ENCODE results near the gene ADH6. TPM values are rescaled to one million over a fixed set of nuclear protein-coding genes. Genes with fewer than 3 reads are reported as not detected.

The ADH6 gene
- total RNA-seq, 1 experiment from 2014 or later: not detected

DNA sequence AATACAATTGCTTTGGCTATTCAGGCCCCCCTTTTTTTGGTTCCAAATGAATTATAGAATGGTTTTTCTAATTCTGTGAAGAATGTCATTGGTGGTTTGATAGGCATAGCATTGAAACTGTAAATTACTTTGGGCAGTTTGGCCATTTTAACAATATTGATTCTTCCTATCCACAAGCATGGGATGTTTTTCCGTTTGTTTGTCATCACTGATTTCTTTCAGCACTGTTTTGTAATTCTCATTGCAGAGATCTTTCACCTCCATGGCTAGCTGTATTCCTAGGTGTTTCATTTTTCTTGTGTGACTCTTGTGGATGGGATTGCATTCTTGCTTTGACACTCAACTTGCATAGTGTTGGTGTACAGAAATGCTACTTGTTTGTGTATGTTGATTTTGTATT is 33.0 kb downstream of the ADH6 start:
- Histone ChIP-seq H2AFZ (ENCODE audit: low read length) (no peak overlapping the region), H4K91ac (ENCODE audit: insufficient read length, low read depth, low read length) (no peak overlapping the region), H3K4me1 (ENCODE audit: insufficient read depth, low read length) (no peaks in the 10 kb centered on the region), H2BK120ac (ENCODE audit: low read depth, low read length, poor library complexity, severe bottlenecking) (no peak overlapping the region), H4K5ac (ENCODE audit: insufficient read length, low read depth, low read length) (no peak overlapping the region), H2BK20ac (ENCODE audit: low read depth, low read length, poor library complexity, severe bottlenecking) (no peak overlapping the region), H3K27ac (ENCODE audit: insufficient read length, low read depth, low read length) (no peak overlapping the region), H2BK12ac (ENCODE audit: insufficient read length, low read depth, low read length) (no peak overlapping the region), H3K4ac (ENCODE audit: low read depth, low read length) (no peak overlapping the region), H3T11ph (ENCODE audit: low read length) (no peak overlapping the region), H3K4me2 (ENCODE audit: insufficient read depth, insufficient read length, low read length) (no peak overlapping the region), H4K8ac (replicated peaks; ENCODE audit: insufficient read length, low read depth, low read length) (no peak overlapping the region), H3K9ac (ENCODE audit: extremely low read depth, insufficient read length, low read length) (no peak overlapping the region), H3K56ac (ENCODE audit: insufficient read length, low read depth, low read length) (no peak overlapping the region), H2AK5ac (ENCODE audit: insufficient read length, low read length) (no peak overlapping the region), H3K27me3 (ENCODE audit: insufficient read depth, low read length) (no peaks in the 10 kb centered on the region), H3K79me2 (ENCODE audit: insufficient read depth, low read length) (no peaks in the 10 kb centered on the region), H3K9me3 (ENCODE audit: control insufficient read depth, low read depth, low read length) (no peaks in the 10 kb centered on the region), H3K23ac (ENCODE audit: insufficient read length, low read depth, low read length) (no peak overlapping the region), H2BK5ac (ENCODE audit: insufficient read length, low read length) (no peak overlapping the region), H3K79me1 (ENCODE audit: insufficient read depth, low read depth, low read length, poor library complexity, severe bottlenecking) (no peaks in the 10 kb centered on the region), H4K20me1 (ENCODE audit: control insufficient read depth, insufficient read depth, insufficient read length) (no peaks in the 10 kb centered on the region), H3K23me2 (ENCODE audit: insufficient read length, low read depth, low read length, poor library complexity, severe bottlenecking) (no peaks in the 10 kb centered on the region), H3K14ac (ENCODE audit: insufficient read depth, low read length) (no peak overlapping the region), H2BK15ac (ENCODE audit: low read depth, low read length) (no peak overlapping the region), H3K18ac (ENCODE audit: insufficient read length, low read depth, low read length) (no peak overlapping the region)
- Mint-ChIP-seq H3K9me3 (peaks cover 45 to 61% of the 10 kb centered on the region in 2 experiments), H3K36me3 (ENCODE audit: insufficient read depth in 1 of 3, low read depth in 3 of 3) (peaks cover 37 to 61% (median 43%) of the 10 kb centered on the region in 3 experiments), H3K27me3 (ENCODE audit: low read depth) (no peaks in the 10 kb centered on the region), H3K27ac (no peak overlapping the region), H3K4me3 (no peak overlapping the region), H3K4me1 (no peaks in the 10 kb centered on the region)
- TF ChIP-seq, protein P1, sequence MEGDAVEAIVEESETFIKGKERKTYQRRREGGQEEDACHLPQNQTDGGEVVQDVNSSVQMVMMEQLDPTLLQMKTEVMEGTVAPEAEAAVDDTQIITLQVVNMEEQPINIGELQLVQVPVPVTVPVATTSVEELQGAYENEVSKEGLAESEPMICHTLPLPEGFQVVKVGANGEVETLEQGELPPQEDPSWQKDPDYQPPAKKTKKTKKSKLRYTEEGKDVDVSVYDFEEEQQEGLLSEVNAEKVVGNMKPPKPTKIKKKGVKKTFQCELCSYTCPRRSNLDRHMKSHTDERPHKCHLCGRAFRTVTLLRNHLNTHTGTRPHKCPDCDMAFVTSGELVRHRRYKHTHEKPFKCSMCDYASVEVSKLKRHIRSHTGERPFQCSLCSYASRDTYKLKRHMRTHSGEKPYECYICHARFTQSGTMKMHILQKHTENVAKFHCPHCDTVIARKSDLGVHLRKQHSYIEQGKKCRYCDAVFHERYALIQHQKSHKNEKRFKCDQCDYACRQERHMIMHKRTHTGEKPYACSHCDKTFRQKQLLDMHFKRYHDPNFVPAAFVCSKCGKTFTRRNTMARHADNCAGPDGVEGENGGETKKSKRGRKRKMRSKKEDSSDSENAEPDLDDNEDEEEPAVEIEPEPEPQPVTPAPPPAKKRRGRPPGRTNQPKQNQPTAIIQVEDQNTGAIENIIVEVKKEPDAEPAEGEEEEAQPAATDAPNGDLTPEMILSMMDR (conservative IDR thresholded peaks at IDR 0.05): no peak
- no peak for DNase-seq
- no CpG with 5 or more reads among the region's 1 CpG for WGBS (ENCODE audit: extremely low coverage, insufficient read length, low lambda C conversion rate)

Measured in H9 (cell line).